Activated CD4-positive, alpha-beta memory T cell treated with anti-CD3 and anti-CD28 coated beads, Interleukin-2, amount 10 ng/mL, durations not matched to agents 7 days and 5 days (primary cell): ENCODE results near the gene RNF130. TPM values are rescaled to one million over a fixed set of nuclear protein-coding genes. Genes with fewer than 3 reads are reported as not detected.

Experiments used
- CTCF ChIA-PET: fragments of 350-600 bp; sonication (Branson Sonifier 250); formaldehyde crosslinking; loops from one replicate; lab custom pipeline; 2021; ENCODE audit warnings: antibody characterized with exemption, inconsistent platforms; lab: Charles Lee
- POLR2A ChIA-PET: fragments of 350-600 bp; sonication (Branson Sonifier 250); formaldehyde crosslinking; loops from one replicate; lab custom pipeline; 2021; ENCODE audit warnings: antibody characterized with exemption; lab: Charles Lee
- DNase-seq: peaks from one replicate; pipeline ENCODE4 v3.0.0-alpha.2; 2020
- H3K27ac Mint-ChIP-seq: one replicate; pipeline ENCODE4 v1.8.0; 2021; ENCODE audit warnings: mild to moderate bottlenecking, mixed read lengths
- H3K27me3 Mint-ChIP-seq: one replicate; pipeline ENCODE4 v1.8.0; 2021; ENCODE audit warnings: mixed read lengths
- H3K36me3 Mint-ChIP-seq: one replicate; pipeline ENCODE4 v1.8.0; 2021; ENCODE audit warnings: low read depth, mixed read lengths
- H3K4me1 Mint-ChIP-seq: one replicate; pipeline ENCODE4 v1.8.0; 2021; ENCODE audit warnings: mixed read lengths
- H3K4me3 Mint-ChIP-seq: one replicate; pipeline ENCODE4 v1.8.0; 2021; ENCODE audit warnings: mild to moderate bottlenecking, mixed read lengths
- H3K9me3 Mint-ChIP-seq: one replicate; pipeline ENCODE4 v1.8.0; 2021; ENCODE audit warnings: mixed read lengths
- total RNA-seq, 2 experiments: library from RNA; stranded (reverse); gene quantifications; one replicate each; pipeline ENCODE4 v1.2.3, GENCODE V29; 2021

Gene RNF130
- total RNA-seq = 1 to 10 TPM; 2.9 to 3.4 TPM

- H3K4me3 Mint-ChIP-seq = peak within 1 kb of the TSS; percentile 69
- no peak within 1 kb of the TSS for H3K27ac Mint-ChIP-seq
- CTCF ChIA-PET = interaction anchor here (0.7 kb wide), 1 partner anchor 260 kb away, joined by 3 read pairs; no protein-coding TSS in a partner anchor
- peak; percentile 81 for DNase-seq
- H3K36me3 Mint-ChIP-seq = peaks cover 2% of the 10 kb centered on the region
- H3K4me1 Mint-ChIP-seq = peaks cover 18% of the 10 kb centered on the region
- peaks cover 4% of the 10 kb centered on the region for H3K9me3 Mint-ChIP-seq
- POLR2A ChIA-PET = no interaction called here
- H3K27me3 Mint-ChIP-seq = peaks cover 27% of the 10 kb centered on the region
These were observed at the start of gene RNF130 for GRCh38 chr5:180071531-180072255. RNF130 (minus strand) TSS chr5:180071759; CDS start chr5:180071702, 57 bp downstream.

- DNase-seq = no peak
- Mint-ChIP-seq H3K9me3 (no peaks in the 10 kb centered on the region), H3K4me1 (no peaks in the 10 kb centered on the region), H3K27me3 (peaks cover 3% of the 10 kb centered on the region), H3K4me3 (no peak overlapping the region), H3K36me3 (no peaks in the 10 kb centered on the region), H3K27ac (no peak overlapping the region)
- ChIA-PET POLR2A (no interaction called here), CTCF (no interaction called here)
These were observed 48.9 kb upstream of the RNF130 start for GRCh38 chr5:180120237-180121101.

GRCh38 chr5:180119903-180120236, 48.3 kb upstream of the RNF130 start:
- Mint-ChIP-seq H3K36me3 (no peaks in the 10 kb centered on the region), H3K4me1 (no peaks in the 10 kb centered on the region), H3K27me3 (peaks cover 3% of the 10 kb centered on the region), H3K9me3 (no peaks in the 10 kb centered on the region), H3K4me3 (no peak overlapping the region), H3K27ac (no peak overlapping the region)
- DNase-seq = no peak
- ChIA-PET CTCF (no interaction called here), POLR2A (no interaction called here)

- Mint-ChIP-seq H3K9me3 (no peaks in the 10 kb centered on the region), H3K4me1 (no peaks in the 10 kb centered on the region), H3K27me3 (peaks cover 3% of the 10 kb centered on the region), H3K27ac (no peak overlapping the region), H3K36me3 (no peaks in the 10 kb centered on the region), H3K4me3 (no peak overlapping the region)
- ChIA-PET CTCF (no interaction called here), POLR2A (no interaction called here)
- no peak for DNase-seq
These were observed 47.7 kb upstream of the RNF130 start for GRCh38 chr5:180119031-180119902.

GRCh38 chr5:180118391-180118791, 46.8 kb upstream of the RNF130 start:
- ChIA-PET POLR2A (no interaction called here), CTCF (no interaction called here)
- Mint-ChIP-seq H3K4me3 (no peak overlapping the region), H3K27me3 (peaks cover 3% of the 10 kb centered on the region), H3K9me3 (no peaks in the 10 kb centered on the region), H3K27ac (no peak overlapping the region), H3K36me3 (no peaks in the 10 kb centered on the region), H3K4me1 (no peaks in the 10 kb centered on the region)
- no peak for DNase-seq

GRCh38 chr5:180117000-180117725, 45.6 kb upstream of the RNF130 start:
- Mint-ChIP-seq H3K4me3 (no peak overlapping the region), H3K27ac (no peak overlapping the region), H3K4me1 (no peaks in the 10 kb centered on the region), H3K9me3 (no peaks in the 10 kb centered on the region), H3K27me3 (no peaks in the 10 kb centered on the region), H3K36me3 (no peaks in the 10 kb centered on the region)
- ChIA-PET POLR2A (no interaction called here), CTCF (no interaction called here)
- DNase-seq = no peak

- H3K4me3 Mint-ChIP-seq = no peak overlapping the region
- H3K9me3 Mint-ChIP-seq = no peaks in the 10 kb centered on the region
- H3K4me1 Mint-ChIP-seq = no peaks in the 10 kb centered on the region
- no peaks in the 10 kb centered on the region for H3K27me3 Mint-ChIP-seq
- no peaks in the 10 kb centered on the region for H3K36me3 Mint-ChIP-seq
- CTCF ChIA-PET = no interaction called here
- DNase-seq = no peak
- POLR2A ChIA-PET = no interaction called here
- no peak overlapping the region for H3K27ac Mint-ChIP-seq
These were observed 44.8 kb upstream of the RNF130 start for GRCh38 chr5:180116077-180116999.

- no peaks in the 10 kb centered on the region for H3K4me1 Mint-ChIP-seq
- H3K27me3 Mint-ChIP-seq = no peaks in the 10 kb centered on the region
- CTCF ChIA-PET = no interaction called here
- H3K36me3 Mint-ChIP-seq = no peaks in the 10 kb centered on the region
- H3K4me3 Mint-ChIP-seq = no peak overlapping the region
- DNase-seq = no peak
- POLR2A ChIA-PET = no interaction called here
- no peaks in the 10 kb centered on the region for H3K9me3 Mint-ChIP-seq
- no peak overlapping the region for H3K27ac Mint-ChIP-seq
These were observed 43.9 kb upstream of the RNF130 start for GRCh38 chr5:180115326-180116076.

- H3K27me3 Mint-ChIP-seq = no peaks in the 10 kb centered on the region
- ChIA-PET POLR2A (no interaction called here), CTCF (no interaction called here)
- no peaks in the 10 kb centered on the region for H3K36me3 Mint-ChIP-seq
- no peaks in the 10 kb centered on the region for H3K9me3 Mint-ChIP-seq
- H3K27ac Mint-ChIP-seq = no peak overlapping the region
- DNase-seq = no peak
- no peaks in the 10 kb centered on the region for H3K4me1 Mint-ChIP-seq
- H3K4me3 Mint-ChIP-seq = no peak overlapping the region
These were observed 42.9 kb upstream of the RNF130 start for GRCh38 chr5:180114304-180115003.

GRCh38 chr5:180113660-180114303, 42.2 kb upstream of the RNF130 start:
- Mint-ChIP-seq H3K27me3 (no peaks in the 10 kb centered on the region), H3K36me3 (no peaks in the 10 kb centered on the region), H3K4me1 (no peaks in the 10 kb centered on the region), H3K9me3 (no peaks in the 10 kb centered on the region), H3K27ac (no peak overlapping the region), H3K4me3 (no peak overlapping the region)
- POLR2A ChIA-PET = no interaction called here
- CTCF ChIA-PET = no interaction called here
- DNase-seq = no peak
